Effector CD4-positive, alpha-beta T cell (primary cell): Measurements from ENCODE around the gene SHISA9.

Experiments
- DNase-seq: peaks from one replicate; pipeline ENCODE4 v3.0.0-alpha.2; 2020

Gene SHISA9

DNA sequence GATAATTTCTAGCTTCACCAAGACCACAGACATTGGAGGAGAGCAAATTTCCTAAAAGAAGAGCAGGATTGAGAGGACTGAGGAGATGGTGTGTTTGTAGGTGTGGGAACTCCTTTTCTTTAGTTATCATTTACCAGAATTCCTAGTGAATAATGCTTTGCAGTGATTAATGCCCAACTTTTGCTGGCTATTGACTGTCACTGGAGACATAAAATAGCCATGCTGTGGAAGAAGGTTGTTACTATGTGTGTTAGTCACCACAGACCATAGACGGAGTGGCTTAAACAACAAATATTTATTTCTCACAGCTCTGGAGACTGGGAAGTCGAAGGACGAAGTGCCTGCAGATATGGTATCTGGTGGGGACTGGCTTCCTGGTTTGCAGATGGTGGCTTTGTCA lies 179.1 kb downstream of the SHISA9 start:
- DNase-seq = no peak

DNA sequence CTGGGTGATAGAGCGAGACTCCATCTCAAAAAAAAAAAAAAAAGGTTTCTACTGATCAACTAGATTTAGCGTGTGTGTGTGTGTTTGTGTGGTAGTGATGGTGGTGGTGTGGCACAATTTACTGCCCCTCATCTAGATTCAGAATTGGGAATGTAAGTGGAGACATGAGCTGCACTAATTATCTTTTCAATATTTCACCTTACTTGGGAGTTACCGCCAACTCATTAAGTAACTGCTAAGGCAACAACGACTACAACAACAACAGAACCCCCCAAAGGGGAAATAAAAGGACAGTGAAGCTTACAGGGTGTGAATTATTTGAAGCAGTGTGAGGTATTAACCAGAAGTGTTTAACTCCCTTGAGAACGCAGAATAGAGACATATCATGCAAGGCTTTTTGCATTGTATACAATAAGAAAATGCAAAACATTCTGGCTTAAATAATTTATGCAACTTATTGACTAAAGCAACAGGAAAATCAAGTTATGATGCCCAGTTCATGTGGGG lies 180.5 kb downstream of the SHISA9 start:
- DNase-seq = no peak

DNA sequence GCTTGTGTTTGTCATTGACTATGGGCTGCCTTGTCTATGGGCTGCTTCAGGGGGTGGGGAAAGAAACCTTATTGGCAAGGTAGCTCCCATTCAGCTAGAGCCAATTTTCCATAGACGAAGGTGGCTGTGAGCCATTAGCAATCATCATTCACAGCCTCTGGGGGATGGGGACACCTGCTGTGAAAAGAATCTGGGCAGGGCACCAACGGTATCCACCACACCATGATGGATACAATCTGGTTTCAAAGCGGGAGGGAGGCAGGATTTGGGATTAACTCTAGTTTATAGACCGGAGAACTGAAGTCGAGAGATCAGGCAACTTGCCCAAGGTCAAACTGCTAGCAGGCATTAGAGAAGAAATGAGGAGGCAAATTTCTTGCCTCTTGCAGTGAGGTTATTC lies 182.3 kb downstream of the SHISA9 start:
- DNase-seq = no peak

DNA sequence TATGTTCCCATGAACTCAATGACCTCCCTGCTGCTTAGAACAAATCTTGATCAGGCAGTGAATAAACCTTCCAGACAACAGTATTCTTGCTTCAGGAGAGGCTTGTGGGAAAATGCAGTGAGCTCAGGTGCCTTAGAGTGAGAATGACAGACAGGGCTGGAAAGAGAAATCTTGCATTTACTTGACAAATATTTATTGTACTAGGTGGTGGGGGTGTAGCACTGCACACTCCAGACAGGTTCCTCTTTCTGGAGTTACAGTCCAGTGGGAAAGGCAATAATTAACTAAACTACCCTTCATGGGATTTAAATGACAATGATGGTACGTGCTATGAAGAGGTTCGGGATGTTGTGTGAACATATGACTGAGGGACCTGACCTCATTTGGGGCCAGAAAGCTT lies 182.9 kb downstream of the SHISA9 start:
- no peak for DNase-seq

DNA sequence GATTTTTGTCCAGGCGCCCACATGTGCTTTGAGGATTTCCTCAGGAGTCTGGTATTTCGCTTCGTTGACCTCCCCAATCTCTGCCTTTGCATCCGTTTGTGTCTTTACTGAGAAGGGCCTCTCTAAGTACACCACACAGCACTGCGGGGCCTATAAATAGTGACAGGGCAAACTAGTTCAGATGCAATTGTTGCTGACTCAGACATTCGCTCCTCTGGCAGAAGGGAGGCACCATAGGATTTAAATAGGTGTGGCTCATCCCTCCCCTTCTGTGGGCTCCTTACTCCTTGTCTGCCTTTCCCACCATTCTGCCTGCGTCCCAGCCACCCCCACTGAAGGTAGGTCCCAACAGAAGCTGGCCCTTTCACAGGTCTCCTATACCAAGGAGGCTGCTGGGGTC lies 192.3 kb downstream of the SHISA9 start:
- no peak for DNase-seq

DNA sequence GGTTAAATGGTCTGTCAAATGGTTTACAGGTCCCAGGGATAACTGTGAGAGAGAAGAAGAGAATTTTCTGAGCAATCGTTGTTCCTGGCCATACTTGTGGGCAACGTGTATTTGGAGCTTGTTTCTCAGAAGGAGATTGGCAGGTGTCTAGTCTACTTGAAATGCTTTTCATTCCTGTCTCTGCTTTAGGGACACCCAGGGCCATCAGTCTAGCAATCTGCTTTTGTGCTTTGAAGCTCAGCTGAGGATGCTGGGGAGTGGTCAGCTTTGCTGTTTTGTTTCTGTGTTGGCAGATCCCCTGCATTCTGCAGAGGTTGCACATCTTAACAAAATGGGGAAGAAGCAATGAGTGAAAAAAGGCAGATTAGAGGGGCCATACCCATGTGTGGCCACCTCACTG lies 193.7 kb downstream of the SHISA9 start:
- no peak for DNase-seq

DNA sequence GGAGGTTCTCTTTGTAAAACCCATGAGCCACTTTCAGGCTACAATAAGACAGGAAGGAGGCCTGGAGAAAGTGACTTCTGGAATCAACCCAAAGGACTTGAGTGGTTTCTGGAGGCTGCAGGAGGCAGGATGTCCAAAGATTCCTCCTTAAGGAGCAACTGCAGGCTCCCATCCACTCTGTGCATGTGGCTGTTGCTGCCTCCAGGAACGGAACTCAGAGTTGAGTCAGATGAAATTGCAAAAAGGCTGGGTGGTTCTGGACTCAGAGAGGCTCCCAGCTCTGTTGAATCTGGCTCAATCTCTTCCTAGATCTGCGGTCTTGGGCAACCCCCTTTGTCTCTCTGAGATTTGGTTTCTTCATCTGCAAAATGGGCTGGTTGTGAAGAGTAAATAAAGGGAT lies 197.1 kb downstream of the SHISA9 start:
- no peak for DNase-seq

DNA sequence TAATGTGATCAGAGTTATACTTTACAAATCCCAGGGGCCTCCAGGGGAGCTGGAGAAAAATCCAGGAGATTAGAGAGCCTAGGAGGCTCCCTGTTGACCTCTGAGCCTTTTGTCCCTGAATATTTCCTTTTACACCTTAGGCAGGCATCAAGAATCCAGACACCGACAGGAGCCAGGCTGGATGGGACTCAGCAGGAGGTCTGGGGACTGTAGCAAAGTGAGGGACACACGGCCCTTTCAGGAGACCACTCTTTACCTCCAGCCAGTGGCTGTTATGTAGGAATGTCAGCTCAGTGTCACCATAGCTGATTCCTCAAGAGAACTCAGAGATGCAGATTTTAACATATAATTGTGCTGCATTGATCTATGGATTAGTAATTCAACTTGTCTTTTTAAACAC lies 198.4 kb downstream of the SHISA9 start:
- DNase-seq = no peak

DNA sequence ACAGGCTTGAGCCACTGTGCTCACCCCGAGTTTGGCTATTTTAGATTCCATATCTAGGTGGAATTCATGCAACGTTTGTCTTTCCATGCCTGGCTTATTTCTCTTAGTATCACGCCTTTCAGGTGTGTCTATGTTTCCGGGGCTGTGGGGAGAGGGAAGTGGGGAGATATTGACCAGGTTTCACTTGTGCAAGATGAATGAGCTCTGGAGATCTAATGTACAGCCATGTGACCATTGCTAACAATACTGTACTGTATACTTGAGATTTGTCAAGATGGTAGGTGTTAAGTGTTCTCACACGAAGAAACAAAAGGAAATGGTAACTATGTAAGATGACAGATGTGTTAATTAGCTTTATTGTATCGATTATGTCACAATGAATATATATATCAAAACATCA lies 199.6 kb downstream of the SHISA9 start:
- no peak for DNase-seq

DNA sequence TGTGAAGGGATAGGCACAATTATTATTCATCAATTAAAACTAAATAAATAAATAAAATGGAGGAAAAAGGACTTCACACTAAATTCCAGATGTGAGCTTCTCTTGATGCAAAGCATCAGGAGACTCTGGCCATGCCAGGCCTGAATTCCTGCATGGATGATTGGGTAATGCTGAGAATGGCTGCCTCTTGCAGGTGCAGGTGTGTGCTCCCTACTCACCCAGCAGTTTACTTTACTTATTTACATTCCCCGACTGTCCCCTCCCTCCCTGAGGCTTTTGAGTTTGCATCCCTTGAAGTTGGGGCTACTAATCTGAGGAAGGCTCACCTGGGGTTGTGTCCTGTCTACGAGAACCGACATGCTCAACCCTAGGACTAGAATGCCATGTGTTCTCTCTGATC lies 200.4 kb downstream of the SHISA9 start:
- no peak for DNase-seq

DNA sequence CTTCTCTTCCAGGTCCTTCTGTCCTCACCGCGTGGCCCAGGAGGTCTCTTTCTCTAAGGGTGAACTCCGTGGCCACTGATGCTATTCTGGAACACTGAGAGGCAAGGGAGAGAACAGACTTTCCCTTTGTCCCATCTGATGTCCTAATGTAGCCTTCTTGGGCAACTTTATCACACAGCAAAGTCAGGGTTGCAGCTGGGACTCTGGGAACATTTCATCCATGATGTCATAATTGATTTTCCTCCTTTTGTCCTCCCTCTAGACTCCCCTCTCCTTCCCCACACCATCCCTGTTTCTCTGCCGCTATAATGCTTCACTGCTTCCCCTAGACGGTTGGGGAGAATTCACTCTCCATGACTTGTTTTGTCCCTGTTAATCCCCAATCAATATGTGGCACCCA lies 201.0 kb downstream of the SHISA9 start:
- DNase-seq = no peak

DNA sequence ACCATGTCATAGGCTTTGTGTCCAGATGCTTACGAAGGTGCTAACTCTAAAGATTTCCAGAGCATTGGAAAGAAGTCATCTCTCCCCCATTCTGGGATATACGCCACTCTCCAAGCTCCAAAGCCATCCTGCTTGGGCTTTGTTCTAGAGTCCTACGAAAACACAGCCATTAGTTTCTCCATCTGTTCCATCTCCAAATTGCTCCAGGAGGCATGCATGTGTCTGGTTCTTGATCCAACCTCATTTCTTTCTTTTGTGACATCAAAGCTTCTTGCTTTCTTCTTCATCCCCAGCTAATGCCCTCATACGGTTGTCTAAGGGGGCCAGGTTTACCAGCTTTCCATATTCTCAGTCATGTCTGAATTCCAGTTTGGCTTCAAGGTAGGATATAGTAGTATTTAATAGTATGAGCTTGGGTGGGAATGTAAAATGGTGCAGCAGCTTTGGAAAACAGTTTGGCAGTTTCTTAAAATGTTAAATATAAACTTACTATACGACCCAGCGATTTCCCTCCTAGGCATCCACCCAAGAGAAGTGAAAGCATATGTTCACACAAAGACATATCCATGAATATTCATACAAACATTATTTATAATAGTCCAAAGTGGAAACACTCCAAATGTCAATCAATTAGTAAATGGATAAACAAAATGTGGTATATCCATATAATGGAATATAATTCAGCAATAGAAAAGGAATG lies 202.6 kb downstream of the SHISA9 start:
- DNase-seq = no peak

DNA sequence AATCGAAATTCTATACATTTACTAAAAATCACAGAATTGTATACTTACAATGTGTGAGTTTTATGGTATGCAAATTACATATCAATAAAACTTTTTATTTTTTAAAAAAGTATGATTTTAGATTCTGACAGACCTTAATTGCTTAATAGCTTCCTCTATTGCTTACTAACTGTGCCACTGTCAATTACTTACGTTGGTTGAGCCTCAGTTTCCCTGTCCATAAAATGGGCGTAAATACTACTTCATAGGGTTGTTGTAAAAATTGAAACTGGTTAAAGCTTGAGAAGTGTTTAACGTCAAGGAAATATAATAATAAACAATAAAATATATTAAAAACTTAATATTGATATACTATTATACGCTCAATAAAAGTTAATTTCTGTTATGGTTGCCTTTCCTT lies 203.4 kb downstream of the SHISA9 start:
- DNase-seq = no peak

DNA sequence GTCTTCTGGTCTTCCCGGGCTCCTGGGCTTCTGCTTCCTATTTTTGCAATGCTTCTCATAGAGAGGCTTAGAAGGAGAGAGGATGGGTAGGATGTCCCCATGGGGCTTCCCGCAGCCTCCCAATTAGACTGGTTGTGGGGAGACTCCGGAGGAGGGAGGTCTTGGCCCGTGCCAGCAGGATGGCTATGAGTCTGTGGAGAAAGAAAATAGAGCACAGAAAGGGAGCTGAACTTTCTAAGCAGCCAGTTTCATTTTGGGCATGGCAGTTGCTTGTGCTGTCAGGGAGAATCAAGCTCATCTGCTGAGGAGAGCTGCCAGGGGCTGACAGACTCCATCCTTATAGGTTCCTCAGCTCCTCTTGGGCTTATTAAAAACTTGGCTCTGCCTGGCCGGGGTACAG lies 204.0 kb downstream of the SHISA9 start:
- no peak for DNase-seq

DNA sequence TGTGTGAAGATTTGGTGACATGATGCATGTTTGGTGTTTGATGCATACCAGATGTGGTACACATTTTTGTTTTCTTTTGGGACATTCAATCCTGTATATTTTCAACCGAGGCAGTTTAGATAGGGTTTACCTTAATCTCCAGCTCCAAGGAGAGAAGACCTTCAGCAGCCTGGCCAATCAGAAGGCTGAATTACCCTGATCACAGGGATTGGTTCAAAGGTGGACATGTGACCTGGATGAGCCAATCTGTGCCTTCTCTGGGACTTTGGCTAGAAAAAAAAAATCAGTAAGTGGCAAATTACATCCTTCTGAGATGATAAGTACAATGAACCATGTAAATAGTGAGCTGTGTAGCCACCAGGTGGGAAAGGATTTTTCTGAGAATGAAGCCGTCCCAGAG lies 205.1 kb downstream of the SHISA9 start:
- no peak for DNase-seq

DNA sequence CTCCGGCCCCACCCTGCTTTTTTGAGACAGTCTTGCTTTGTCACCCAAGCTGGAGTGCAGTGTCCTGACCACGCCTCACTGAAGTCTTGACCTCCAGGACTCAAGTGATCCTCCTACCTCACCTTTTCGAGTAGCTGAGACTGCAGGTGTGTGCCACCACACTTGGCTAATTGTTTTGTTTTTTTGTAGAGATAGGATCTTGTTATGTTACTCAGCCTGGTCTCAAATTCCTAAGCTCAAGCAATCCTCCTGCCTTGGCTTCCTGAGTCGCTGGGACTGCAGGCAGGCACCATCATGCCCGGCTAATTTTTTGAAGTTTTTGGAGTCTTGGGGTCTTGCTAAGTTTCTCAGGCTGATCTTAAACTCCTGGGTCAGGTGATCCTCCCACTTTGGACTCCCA lies 206.7 kb downstream of the SHISA9 start:
- DNase-seq = no peak

DNA sequence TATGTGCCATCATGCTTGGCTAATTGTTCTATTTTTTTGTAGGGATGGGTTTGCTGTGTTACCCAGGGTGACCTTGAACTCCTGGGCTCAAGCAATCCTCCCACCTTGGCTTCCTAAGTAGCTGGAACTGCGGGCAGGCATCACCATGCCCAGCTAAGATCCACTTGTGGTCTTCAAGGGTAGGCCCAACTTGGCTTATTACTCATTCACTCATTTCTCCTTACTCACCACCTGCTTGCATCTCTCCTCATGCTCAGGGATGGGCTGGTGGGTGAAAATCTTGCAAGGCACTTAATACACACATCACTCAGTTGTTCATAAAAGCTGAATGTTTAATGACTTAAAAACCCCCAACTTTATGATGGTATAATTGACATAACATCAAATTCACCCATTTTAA lies 207.8 kb downstream of the SHISA9 start:
- no peak for DNase-seq

DNA sequence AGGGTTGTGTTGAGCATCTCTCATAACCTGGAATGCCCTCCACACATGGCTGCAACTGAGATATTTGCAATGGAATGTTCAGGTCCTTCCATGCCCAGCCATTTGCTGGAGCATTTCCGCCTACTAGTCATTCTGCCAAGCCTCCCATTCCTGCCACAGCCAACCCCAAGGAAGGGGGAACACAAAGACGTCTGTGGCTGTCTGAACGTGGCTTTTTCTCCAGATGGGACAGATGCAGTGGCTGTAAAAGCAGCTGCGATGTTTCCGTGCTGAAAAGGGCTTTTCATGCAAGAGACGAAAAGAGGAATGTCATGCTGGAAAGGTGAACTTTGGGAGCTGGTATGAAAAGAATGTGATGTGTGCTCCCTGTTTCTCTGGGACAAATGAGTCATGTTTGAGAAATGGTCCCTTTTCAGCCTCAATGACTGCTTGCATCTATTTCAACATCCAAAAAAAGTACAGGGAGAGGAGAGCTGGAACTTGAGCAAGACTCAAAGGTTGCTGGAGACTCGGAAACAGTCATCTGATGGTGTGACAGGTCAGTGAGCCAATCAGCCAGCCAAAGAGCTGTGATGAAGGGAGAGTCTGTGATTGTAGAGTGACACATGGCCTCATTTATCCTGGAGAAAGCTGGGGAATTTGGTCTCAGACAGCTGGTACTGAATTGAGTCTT lies 208.9 kb downstream of the SHISA9 start:
- DNase-seq = no peak

DNA sequence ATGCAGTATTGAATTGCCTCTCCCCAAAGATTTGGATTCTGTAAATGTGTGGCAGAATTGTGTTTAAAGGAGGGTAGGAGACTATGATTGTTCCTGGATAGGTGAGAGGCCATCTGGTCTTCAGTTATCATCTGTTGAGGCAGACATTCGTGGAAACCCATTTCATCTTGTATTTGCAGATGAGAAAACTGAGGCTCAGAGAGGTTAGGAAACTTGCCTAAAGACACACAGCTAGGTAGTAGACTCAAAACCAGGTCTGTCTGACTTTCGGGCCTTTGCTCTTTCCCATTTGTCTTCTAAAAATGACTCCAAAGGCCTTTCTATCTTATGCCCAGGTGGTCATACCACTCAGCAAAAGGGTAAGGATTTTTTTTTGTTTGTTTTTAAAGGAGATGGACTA lies 210.3 kb downstream of the SHISA9 start:
- DNase-seq = no peak

DNA sequence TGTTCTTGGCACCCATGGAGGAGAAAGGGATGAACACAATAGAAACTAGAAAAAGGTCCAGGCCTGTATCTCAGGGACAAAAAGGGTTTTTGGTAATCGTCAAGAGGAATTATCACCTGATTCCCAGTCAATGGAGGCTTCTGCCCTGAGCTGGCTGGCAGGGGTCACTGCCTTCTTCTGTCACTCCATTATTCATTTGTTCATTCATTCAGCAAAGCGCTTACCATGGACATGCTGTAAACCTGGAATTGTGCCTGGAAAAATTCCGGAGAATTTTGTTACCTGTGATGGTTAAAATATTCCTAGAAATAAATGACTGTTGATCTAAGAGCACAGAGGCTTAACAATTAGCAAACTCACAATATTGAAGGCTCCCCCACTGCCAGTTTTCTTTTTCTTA lies 212.3 kb downstream of the SHISA9 start:
- DNase-seq = no peak

DNA sequence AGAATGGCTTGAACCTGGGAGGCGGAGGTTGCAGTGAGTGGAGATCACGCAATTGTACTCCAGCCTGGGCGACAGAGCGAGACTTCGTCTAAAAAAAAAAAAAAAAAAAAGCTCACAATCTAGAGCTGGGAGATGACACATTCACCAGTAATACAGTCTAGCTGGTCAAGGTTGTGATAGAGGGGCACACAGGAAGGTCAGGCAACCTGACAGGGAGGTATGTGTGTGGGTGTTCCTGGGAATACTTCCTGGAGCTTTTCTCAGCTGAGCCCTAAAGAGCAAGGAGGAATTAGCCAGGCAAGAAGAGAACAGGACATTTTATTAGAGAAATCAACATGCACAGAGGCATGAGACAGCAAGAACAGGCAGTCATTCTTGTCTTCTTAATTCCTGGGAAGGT lies 216.7 kb downstream of the SHISA9 start:
- no peak for DNase-seq

DNA sequence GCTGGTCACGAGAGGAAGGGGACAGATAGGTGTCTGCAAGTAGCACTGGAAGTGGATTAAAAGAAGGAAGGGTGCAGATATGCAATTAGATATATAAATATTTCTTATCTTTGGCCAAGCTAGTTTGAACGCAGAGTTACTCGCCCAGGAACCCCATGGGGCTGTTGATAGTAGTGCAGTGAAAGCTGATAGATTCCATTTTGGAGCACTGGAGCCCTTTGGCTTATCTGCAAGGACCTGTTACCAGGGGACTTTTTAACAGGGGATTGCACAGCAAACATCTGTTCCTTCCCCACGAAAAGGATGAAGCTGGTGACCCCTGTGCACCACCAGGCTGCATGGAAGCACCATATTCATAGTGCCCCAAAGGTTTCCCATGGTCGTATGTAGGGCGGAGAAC lies 218.7 kb downstream of the SHISA9 start:
- DNase-seq = no peak

DNA sequence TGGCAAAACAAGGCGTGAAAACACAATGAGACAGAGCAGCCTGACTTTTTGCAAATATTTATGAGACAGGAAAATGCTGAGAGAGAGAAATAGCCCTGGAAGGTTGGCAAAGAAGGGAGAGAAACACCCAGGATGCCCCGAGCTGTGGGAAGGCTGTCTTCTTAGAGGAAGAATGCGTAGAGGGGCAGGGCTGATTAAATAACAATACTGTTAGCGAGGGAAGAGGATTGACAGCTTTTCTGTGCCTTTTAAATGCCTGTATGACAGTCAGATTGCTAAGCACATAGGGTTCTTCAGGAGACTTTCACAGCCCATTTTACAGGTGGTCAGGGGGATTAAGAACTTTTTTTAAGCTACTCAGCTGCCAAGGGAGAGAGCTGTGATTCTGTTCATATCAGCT lies 219.2 kb downstream of the SHISA9 start:
- no peak for DNase-seq

DNA sequence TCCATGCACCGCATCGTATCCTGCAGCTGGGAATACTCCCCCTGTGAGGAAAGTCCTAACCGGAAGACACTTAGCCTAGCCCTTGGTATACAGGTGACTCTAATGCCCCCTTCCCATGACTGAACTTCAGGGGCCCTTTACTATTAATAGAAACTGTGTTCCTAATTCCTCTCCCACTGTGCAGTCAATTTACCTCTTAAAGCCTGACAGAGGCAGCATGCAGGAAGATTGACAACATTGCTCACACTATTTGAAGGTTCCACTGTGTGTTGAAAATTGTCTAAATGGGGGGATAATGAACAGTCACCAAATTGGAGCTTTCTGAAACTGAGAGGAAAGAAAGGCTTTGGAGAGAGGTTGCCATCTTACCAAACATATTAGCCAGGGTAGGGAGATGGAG lies 222.6 kb downstream of the SHISA9 start:
- DNase-seq = no peak

DNA sequence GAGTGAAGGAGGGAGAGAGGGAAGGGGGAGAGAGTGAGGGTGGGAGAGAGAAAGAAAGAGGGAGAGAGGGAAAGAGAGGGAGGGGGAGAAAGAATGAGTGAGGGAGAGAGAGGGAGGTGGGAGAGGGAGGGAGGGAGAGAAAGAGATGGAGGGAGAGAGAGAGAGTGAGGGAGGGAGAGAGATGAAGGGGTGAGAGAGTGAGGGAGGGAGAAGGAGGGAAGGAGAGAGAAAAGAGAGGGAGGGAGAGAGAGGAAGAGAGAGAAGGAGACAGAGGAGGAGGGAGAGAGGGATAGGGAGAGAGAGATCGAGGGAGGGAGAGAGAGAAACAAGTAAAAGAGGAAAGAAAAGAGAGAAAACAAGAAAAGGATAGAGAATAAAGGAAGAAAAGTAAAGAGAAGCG lies 225.7 kb downstream of the SHISA9 start:
- DNase-seq = no peak
